Measurements from ENCODE around the gene ZNF678. TPM values are rescaled to one million over a fixed set of nuclear protein-coding genes. Genes with fewer than 3 reads are reported as not detected.

ZNF678 gene
- total and polyA plus RNA-seq, 2 of the 8 experiments (the other 6 are each of a cell fraction or from before 2014, with no cell fraction given) = 6.9 to 28.3 TPM

DNA sequence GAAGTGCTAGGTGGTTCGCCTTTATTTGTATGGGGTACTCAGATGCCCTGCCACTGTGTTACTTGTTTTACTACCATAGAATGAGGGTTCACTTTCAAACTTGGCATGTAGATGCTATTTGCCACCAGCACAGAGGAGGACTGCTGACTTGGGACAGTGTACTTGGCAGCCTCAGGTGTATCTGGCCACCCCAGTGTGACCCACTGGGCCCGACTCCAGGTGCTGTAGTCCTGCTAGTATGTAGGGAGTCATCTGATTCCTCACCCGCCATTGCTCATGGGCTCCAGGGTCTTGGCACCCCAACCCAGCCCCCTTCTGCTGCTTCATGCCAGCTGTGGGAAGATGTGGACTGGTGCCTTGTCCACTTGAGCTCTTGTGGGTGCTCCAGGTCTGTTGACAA, 40.0 kb downstream of the ZNF678 start (continued):
- TF ChIP-seq RNF2 (IDR thresholded peaks at IDR 0.05; ENCODE audit: borderline replicate concordance, low read depth, low read length, missing control alignments, poor library complexity, severe bottlenecking) (no peak), CBX8 (IDR thresholded peaks at IDR 0.05; ENCODE audit: borderline replicate concordance, low read depth, low read length) (no peak), KDM4A (IDR thresholded peaks at IDR 0.05; ENCODE audit: low read depth, low read length, severe bottlenecking) (no peak), RFX5 (IDR thresholded peaks at IDR 0.05; ENCODE audit: borderline replicate concordance, low read depth, low read length) (no peak), HDAC6 (IDR thresholded peaks at IDR 0.05; ENCODE audit: low read depth, low read length) (no peak), POLR2AphosphoS5 (IDR thresholded peaks at IDR 0.05; ENCODE audit: low read depth, low read length) (no peak)
- TF ChIP-seq, protein P1, sequence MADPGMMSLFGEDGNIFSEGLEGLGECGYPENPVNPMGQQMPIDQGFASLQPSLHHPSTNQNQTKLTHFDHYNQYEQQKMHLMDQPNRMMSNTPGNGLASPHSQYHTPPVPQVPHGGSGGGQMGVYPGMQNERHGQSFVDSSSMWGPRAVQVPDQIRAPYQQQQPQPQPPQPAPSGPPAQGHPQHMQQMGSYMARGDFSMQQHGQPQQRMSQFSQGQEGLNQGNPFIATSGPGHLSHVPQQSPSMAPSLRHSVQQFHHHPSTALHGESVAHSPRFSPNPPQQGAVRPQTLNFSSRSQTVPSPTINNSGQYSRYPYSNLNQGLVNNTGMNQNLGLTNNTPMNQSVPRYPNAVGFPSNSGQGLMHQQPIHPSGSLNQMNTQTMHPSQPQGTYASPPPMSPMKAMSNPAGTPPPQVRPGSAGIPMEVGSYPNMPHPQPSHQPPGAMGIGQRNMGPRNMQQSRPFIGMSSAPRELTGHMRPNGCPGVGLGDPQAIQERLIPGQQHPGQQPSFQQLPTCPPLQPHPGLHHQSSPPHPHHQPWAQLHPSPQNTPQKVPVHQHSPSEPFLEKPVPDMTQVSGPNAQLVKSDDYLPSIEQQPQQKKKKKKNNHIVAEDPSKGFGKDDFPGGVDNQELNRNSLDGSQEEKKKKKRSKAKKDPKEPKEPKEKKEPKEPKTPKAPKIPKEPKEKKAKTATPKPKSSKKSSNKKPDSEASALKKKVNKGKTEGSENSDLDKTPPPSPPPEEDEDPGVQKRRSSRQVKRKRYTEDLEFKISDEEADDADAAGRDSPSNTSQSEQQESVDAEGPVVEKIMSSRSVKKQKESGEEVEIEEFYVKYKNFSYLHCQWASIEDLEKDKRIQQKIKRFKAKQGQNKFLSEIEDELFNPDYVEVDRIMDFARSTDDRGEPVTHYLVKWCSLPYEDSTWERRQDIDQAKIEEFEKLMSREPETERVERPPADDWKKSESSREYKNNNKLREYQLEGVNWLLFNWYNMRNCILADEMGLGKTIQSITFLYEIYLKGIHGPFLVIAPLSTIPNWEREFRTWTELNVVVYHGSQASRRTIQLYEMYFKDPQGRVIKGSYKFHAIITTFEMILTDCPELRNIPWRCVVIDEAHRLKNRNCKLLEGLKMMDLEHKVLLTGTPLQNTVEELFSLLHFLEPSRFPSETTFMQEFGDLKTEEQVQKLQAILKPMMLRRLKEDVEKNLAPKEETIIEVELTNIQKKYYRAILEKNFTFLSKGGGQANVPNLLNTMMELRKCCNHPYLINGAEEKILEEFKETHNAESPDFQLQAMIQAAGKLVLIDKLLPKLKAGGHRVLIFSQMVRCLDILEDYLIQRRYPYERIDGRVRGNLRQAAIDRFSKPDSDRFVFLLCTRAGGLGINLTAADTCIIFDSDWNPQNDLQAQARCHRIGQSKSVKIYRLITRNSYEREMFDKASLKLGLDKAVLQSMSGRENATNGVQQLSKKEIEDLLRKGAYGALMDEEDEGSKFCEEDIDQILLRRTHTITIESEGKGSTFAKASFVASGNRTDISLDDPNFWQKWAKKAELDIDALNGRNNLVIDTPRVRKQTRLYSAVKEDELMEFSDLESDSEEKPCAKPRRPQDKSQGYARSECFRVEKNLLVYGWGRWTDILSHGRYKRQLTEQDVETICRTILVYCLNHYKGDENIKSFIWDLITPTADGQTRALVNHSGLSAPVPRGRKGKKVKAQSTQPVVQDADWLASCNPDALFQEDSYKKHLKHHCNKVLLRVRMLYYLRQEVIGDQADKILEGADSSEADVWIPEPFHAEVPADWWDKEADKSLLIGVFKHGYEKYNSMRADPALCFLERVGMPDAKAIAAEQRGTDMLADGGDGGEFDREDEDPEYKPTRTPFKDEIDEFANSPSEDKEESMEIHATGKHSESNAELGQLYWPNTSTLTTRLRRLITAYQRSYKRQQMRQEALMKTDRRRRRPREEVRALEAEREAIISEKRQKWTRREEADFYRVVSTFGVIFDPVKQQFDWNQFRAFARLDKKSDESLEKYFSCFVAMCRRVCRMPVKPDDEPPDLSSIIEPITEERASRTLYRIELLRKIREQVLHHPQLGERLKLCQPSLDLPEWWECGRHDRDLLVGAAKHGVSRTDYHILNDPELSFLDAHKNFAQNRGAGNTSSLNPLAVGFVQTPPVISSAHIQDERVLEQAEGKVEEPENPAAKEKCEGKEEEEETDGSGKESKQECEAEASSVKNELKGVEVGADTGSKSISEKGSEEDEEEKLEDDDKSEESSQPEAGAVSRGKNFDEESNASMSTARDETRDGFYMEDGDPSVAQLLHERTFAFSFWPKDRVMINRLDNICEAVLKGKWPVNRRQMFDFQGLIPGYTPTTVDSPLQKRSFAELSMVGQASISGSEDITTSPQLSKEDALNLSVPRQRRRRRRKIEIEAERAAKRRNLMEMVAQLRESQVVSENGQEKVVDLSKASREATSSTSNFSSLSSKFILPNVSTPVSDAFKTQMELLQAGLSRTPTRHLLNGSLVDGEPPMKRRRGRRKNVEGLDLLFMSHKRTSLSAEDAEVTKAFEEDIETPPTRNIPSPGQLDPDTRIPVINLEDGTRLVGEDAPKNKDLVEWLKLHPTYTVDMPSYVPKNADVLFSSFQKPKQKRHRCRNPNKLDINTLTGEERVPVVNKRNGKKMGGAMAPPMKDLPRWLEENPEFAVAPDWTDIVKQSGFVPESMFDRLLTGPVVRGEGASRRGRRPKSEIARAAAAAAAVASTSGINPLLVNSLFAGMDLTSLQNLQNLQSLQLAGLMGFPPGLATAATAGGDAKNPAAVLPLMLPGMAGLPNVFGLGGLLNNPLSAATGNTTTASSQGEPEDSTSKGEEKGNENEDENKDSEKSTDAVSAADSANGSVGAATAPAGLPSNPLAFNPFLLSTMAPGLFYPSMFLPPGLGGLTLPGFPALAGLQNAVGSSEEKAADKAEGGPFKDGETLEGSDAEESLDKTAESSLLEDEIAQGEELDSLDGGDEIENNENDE (IDR thresholded peaks at IDR 0.05; ENCODE audit: insufficient replicate concordance, low read length) = no peak

Data from H1 (cell line).